Muscle layer of colon (tissue), 2 donors: ENCODE data around the gene COBL.

Experiments
- H3K27ac ChIP-seq: one replicate; pipeline ENCODE4 v1.7.0; 2013; ENCODE audit warnings: low read depth, mild to moderate bottlenecking, low read length, moderate library complexity
- H3K27me3 ChIP-seq, 2 donors: one replicate each; pipeline ENCODE4 v1.7.0; 2013; ENCODE audit warnings: low read length in 2 of 2, mild to moderate bottlenecking in 2 of 2; ENCODE audit not compliant: insufficient read depth in 2 of 2, control insufficient read depth in 1 of 2
- H3K36me3 ChIP-seq: one replicate; pipeline ENCODE4 v1.7.0; 2013; ENCODE audit warnings: mild to moderate bottlenecking, low read length; ENCODE audit not compliant: insufficient read depth
- H3K4me1 ChIP-seq: one replicate; pipeline ENCODE4 v1.7.0; 2013; ENCODE audit warnings: mild to moderate bottlenecking, low read length; ENCODE audit not compliant: insufficient read depth
- H3K4me3 ChIP-seq, 2 donors: one replicate each; pipeline ENCODE4 v1.7.0; 2013; ENCODE audit warnings: low read length in 2 of 2, low read depth in 1 of 2, mild to moderate bottlenecking in 1 of 2, moderate library complexity in 1 of 2
- H3K9ac ChIP-seq: one replicate; pipeline ENCODE4 v1.7.0; 2013; ENCODE audit warnings: low read length
- H3K9me3 ChIP-seq: one replicate; pipeline ENCODE4 v1.7.0; 2013; ENCODE audit warnings: mild to moderate bottlenecking, low read length
- donor health status: abdominal sarcoma.
- donor health status: Adenocarcinoma of cecum.

The COBL gene

DNA sequence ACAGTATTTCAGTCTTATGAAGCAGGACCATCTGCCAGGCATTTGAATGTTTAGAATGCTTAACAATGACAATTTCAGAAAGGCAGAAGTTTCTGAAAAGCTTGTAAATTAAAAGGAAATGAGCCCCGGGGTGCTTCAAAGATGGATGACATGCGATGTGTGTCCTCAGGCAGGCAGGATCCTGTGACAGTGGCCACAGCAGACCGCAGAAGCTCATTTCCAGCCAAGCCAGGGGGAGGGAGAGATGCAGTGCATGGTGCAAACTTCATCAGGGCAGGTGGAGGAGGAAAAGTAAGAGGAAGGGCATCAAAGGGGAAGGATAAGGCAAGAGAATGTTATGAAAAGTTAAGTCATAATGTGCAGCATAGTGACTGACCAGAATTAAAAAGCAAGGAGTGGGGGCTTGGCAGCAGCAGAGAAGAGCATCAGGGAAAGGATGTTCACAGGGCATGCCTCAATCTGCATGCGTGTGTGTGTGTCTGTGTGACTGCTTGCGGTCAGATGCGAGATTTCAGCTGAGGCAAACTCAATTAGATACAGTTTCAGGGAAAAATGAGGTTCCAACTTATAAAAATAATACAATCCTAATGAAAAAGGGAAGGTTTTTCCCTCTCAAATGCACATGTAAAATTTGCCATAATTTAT is 173.7 kb downstream of the COBL start:
- Histone ChIP-seq H3K27me3 (no peaks in the 10 kb centered on the region), H3K27ac (no peak overlapping the region), H3K9ac (no peak overlapping the region), H3K4me3 (no peak overlapping the region), H3K36me3 (no peaks in the 10 kb centered on the region), H3K4me1 (no peaks in the 10 kb centered on the region), H3K9me3 (no peaks in the 10 kb centered on the region)

DNA sequence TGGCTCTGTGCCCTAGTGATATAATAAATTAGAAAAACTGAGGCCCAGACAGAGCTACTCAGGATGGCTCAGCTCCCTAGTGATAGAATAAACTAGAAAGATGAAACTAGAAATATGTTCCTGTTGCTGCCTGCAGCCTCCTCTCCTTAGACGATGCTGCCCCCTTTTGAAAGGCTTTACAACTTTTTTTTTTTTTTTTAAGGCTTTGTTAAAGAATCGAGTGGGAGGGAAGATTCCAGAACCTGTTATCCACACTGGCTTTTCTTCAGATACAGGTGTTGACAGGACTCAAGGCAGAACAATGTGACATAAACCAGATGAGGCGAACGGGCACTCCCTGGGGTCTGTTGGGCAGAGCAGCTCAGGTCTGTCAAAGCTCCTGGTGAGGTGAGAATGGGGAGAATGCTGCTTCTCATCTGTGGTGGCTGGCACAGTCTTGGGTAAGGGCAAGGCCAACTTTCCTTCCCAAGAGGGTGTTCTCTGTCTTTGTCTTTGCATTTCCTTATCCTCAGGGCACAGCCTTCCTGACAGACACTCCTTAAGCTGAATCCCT is 175.1 kb downstream of the COBL start:
- Histone ChIP-seq H3K27me3 (no peaks in the 10 kb centered on the region), H3K4me3 (no peak overlapping the region), H3K27ac (no peak overlapping the region), H3K4me1 (no peaks in the 10 kb centered on the region), H3K9ac (no peak overlapping the region), H3K36me3 (no peaks in the 10 kb centered on the region), H3K9me3 (no peaks in the 10 kb centered on the region)

DNA sequence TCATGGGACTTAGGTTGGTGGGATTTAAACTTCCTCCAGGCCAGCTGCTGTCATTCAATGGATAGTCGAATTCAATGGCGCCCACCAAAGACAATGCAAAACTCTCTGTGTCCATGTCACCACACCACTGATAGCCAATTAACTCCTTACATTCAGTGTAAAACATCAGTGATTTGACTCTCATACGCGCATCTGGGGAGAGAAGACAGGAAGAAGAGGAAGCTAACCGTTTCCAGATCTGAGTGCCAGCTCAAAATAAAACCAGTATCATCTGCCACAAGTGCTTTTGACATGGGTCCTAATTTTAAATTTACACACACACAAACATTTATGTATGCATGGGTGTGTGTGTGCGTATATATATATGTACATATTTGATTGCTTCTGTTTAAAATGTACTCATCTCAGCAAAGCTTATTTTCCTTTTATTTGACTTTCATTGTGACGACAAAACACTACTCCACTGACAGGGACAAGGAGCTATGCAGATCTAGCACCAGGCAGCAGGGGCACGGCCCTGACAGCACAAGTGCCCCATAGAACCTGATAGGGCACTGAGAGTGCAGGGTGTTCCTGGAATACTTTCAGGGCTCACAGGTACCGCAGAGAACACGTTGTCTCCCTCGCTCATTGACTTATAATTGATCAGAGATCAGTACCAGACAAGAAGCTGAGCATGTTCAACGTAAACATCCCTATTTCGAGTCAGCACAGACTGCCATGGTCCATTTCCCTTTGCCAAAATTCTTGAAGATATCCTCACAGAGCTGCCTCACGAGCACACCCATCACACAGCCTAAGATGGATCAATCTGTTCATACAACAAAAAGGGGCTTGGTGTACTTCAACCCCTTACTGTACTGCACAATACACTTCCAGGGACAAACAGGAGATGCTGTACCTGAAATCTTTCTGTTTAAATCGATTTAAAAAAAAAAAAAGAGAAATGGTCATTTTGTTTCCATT is 176.1 kb downstream of the COBL start:
- Histone ChIP-seq H3K27ac (no peak overlapping the region), H3K27me3 (no peaks in the 10 kb centered on the region), H3K4me1 (no peaks in the 10 kb centered on the region), H3K9me3 (no peaks in the 10 kb centered on the region), H3K4me3 (no peak overlapping the region), H3K36me3 (no peaks in the 10 kb centered on the region), H3K9ac (no peak overlapping the region)

DNA sequence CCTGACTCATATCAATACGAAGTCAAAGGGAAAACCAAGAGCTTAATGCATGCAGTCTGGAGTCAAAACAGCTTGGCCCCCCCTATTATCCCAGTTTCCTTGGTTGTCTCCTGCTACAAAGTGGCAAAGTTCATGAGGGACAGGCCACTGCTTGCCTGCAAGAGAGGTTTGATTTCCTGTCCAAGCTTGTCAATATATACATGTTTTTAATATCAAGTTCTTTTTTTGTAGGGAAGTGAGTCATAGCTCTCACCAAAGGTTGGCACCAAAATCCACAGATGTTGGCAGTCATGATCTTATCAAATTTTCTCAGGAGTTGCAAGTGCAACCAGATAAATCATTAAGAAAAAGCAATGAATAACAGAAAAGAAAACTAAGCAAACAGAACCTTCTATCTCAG is 176.8 kb downstream of the COBL start:
- Histone ChIP-seq H3K4me3 (no peak overlapping the region), H3K27me3 (no peaks in the 10 kb centered on the region), H3K36me3 (no peaks in the 10 kb centered on the region), H3K9ac (no peak overlapping the region), H3K4me1 (no peaks in the 10 kb centered on the region), H3K9me3 (no peaks in the 10 kb centered on the region), H3K27ac (no peak overlapping the region)

DNA sequence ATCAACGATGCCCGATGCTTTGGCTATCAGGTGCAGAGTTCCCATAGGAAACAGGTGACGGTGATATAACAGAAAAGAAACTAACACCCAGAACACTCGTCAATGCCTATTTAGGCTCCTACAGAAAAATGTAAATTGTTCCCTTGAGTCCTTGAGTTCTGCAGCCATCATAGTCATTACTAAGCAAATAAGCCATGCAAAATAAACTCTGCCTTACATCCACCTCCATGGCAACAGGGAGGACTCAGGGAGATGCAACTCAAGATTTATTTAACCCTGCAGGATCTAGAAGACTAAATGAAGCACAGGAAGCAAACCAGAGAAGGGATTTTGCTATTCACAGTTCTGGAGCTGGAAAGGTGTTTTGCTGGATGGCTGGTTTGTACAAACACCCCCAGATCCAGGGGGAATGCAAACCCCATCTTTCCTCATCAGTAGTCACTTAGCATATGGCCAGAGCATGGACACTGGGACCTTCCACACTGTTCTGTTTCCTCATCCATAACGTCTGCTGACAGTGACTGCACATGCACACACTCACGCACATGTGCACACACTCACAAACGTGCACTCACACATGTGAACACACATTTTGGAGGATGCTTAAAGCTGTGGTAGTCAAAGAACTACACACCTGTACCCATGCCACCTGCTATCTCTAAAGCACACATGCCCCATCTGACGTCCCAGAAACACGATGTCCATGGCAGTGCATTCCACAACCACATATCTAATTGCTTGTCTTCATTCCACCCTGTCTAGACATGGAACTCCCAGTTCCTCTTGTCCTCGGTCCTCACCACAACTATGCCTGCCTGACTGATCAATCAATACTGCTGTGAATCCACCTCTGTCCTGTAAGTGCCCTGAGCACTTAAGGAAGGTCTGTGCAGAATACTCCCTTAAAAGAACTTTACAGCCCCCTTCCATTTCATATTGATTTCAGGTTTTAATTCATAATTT is 178.2 kb downstream of the COBL start:
- Histone ChIP-seq H3K27ac (no peak overlapping the region), H3K9ac (no peak overlapping the region), H3K4me1 (no peaks in the 10 kb centered on the region), H3K9me3 (no peaks in the 10 kb centered on the region), H3K36me3 (no peaks in the 10 kb centered on the region), H3K27me3 (no peaks in the 10 kb centered on the region), H3K4me3 (no peak overlapping the region)

DNA sequence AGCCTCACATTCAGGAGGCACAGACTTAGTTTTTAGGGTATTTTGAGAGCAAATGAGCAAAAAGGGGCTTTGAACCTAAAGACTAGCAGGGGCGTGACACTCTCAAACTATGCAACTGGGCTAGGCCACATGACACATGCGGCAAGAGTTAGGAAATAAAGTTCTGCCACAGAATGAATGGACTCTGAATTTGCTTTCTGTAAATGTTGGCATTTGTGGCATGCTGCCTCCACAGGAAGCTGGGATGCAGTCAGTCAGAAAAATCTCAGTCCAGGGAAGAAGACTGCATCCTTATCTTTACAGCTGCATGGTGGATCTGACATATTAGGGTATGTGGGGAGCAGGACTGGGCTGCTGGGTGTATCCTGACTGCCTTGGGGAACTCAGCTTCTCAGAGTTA is 181.0 kb downstream of the COBL start:
- Histone ChIP-seq H3K4me3 (no peak overlapping the region), H3K9ac (no peak overlapping the region), H3K4me1 (no peaks in the 10 kb centered on the region), H3K36me3 (no peaks in the 10 kb centered on the region), H3K9me3 (no peaks in the 10 kb centered on the region), H3K27ac (no peak overlapping the region), H3K27me3 (no peaks in the 10 kb centered on the region)

DNA sequence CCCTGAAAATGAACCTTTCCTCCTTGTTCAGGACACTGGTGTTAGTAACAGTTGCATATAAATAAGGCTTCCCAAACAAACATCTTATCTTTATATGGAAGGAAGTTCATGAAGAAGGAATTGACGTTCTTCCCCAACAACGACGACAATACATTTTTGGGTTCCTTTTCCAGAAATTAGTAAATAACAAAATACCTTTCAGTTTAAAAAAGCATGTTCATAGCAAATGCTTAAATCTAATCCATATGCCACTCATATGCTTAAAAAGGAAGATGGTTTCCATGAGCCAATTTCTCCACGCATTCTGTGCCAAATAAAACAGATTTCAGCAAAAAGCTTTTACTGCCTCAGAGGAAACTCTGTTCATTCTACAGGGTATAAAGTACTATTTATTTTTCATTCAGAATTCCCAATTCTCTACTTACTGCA is 182.6 kb downstream of the COBL start:
- Histone ChIP-seq H3K4me1 (no peaks in the 10 kb centered on the region), H3K9me3 (no peaks in the 10 kb centered on the region), H3K4me3 (no peak overlapping the region), H3K9ac (no peak overlapping the region), H3K27me3 (no peaks in the 10 kb centered on the region), H3K27ac (no peak overlapping the region), H3K36me3 (no peaks in the 10 kb centered on the region)

DNA sequence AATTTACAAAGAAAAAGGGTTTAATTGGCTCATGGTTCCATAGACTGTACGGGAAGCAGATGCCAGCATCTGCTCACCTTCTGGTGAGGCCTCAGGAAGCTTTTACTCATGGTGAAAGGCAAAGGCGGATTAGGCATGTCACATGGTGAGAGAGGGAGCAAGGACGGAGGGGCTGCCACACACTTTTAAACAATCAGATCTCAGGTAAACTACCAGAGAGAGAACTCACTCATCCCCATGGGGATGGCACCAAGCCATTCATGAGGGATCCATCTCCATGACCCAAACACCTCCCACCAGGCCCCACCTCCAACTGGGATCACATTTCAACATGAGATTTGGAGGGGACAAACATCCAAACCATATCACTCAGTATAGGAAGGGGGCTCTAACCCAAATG is 183.9 kb downstream of the COBL start:
- H3K9me3 ChIP-seq: no peaks in the 10 kb centered on the region
- no peak overlapping the region for H3K4me3 ChIP-seq
- H3K4me1 ChIP-seq: no peaks in the 10 kb centered on the region
- H3K36me3 ChIP-seq: no peaks in the 10 kb centered on the region
- no peak overlapping the region for H3K9ac ChIP-seq
- no peaks in the 10 kb centered on the region for H3K27me3 ChIP-seq
- no peak overlapping the region for H3K27ac ChIP-seq

DNA sequence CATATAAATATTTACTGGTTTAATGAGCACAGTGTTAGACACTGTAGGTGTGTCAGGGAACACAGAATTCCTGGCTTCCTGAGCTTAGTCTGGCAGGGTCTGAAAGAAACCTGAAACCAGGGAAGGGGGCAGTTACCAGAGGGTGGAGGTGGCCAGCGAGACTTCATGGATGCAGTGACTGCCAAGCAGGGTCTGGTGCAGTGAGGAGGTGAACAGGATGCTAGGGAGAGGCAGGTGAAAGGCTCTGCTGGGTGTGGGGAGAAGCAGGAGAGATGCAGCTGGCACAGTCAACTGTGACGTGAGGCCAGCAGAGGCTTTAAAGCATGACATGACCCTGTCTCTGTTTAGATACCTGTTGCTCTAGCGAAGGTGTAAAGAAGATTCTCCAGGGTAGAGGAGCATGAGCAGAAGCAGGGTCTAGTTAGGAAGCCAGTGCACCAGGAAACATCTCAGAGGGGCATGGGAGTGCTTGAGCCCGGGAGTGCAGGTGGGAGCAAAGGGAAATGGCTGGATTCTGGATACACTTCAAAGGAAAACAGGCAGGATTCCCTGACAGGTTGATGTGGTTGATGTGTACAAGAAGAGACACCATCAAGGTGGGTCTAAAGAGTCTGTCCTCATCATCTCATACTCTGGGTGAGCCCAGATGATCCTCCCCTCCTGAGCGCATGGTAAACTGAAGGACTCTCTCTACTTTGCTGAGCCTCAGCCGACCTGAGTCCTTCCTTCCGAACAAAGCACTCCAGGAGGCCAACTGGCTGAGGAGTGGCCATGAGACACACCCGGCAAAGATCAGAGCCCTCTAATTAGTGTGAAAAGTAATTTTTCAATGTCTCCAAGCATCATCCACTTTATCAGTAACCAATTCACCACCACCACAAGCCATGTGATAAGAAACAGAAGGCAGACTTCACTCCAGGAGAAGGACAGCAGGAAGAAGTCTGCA is 186.8 kb downstream of the COBL start:
- no peak overlapping the region for H3K27ac ChIP-seq
- H3K4me3 ChIP-seq: no peak overlapping the region
- no peaks in the 10 kb centered on the region for H3K36me3 ChIP-seq
- no peaks in the 10 kb centered on the region for H3K27me3 ChIP-seq
- no peak overlapping the region for H3K9ac ChIP-seq
- H3K9me3 ChIP-seq: no peaks in the 10 kb centered on the region
- H3K4me1 ChIP-seq: no peaks in the 10 kb centered on the region
